OCI-LY7 (cell line): ENCODE measurements around the gene HMCN1.

Experiments used
- CTCF ChIP-seq: fragments of 200-600 bp; sonication (generic); conservative IDR thresholded peaks from 2 replicates; pipeline ENCODE4 v1.5.1; 2014; ENCODE audit warnings: mild to moderate bottlenecking, antibody characterized with exemption, low read length, moderate library complexity, mixed read lengths
- EZH2phosphoT487 ChIP-seq: fragments of 200-600 bp; sonication (generic); IDR thresholded peaks from 2 replicates; pipeline ENCODE4 v1.6.1; 2018; ENCODE audit warnings: low read depth, borderline replicate concordance, mild to moderate bottlenecking, mixed run types, antibody characterized with exemption, low read length, moderate library complexity, mixed read lengths

GRCh38 chr1:185821612-185822385 is 87.6 kb downstream of the HMCN1 start:
- TF ChIP-seq EZH2phosphoT487, result no peak
- 0 out of 2 replicates have a peak, but pooled peaks have one; percentile 33 for TF ChIP-seq CTCF
